NT2/D1 (cell line): ENCODE data around the gene BTNL3.

ENCODE experiments used
- SUZ12 ChIP-seq: IDR thresholded peaks from 2 replicates; pipeline ENCODE4 v1.6.1; 2011; ENCODE audit not compliant: insufficient read length, insufficient read depth; ENCODE audit errors: extremely low read depth
- YY1 ChIP-seq: IDR thresholded peaks from 2 replicates; pipeline ENCODE4 v1.6.1; 2011; ENCODE audit not compliant: insufficient read length, insufficient read depth
- ZNF274 ChIP-seq: IDR thresholded peaks from 2 replicates; pipeline ENCODE4 v1.6.1; 2011; ENCODE audit warnings: mild to moderate bottlenecking, low read depth, low read length

- TF ChIP-seq YY1 (no peak), ZNF274 (no peak), SUZ12 (no peak)
Measured at GRCh38 chr5:180970336-180970735, 18.3 kb upstream of the BTNL3 start.
